Measurements from ENCODE around the gene STX8.

Gene STX8

DNA sequence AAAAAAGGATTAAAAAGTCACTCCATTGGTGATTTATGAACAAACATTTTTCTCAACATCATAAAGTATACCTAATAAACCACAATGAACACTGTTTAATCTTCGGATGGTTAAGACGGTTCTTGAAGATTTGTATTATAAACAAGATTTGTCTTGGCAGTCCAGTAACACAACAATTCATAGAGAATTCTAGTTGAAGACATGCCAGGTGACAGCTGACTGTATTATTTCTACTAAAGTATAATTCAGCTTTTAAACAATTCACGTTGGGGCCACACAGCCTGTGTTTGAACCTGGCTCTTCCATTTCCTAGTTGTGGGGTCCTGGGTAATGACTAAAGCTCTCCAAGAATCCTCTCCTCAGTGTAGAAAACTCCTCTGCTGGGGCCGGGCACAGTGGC lies 22.0 kb downstream of the STX8 start:
- DNase-seq (no peak), ATAC-seq (ENCODE audit: insufficient read depth, low read depth) (no peak)
- Histone ChIP-seq H3K4me3 (ENCODE audit: low read depth in 1 of 2, low read length in 2 of 2) (no peak overlapping the region), H3K79me2 (ENCODE audit: insufficient read depth, low read length) (no peaks in the 10 kb centered on the region), H3K9me3 (ENCODE audit: insufficient read depth, low read length, severe bottlenecking) (no peaks in the 10 kb centered on the region), H3K9ac (ENCODE audit: low read depth, low read length) (no peak overlapping the region), H3K27me3 (ENCODE audit: insufficient read depth, low read length, poor library complexity) (no peaks in the 10 kb centered on the region), H3K36me3 (ENCODE audit: insufficient read depth, low read length) (no peaks in the 10 kb centered on the region), H2AFZ (ENCODE audit: low read depth, low read length) (no peak overlapping the region), H4K20me1 (ENCODE audit: insufficient read depth, low read length) (peaks cover 8% of the 10 kb centered on the region; the same call in 1 of the 2 replicates), H3K4me2 (ENCODE audit: insufficient read depth, low read length) (no peak overlapping the region), H3K27ac (ENCODE audit: low read length) (no peak overlapping the region), H3K4me1 (ENCODE audit: insufficient read depth, low read length) (no peaks in the 10 kb centered on the region)
- TF ChIP-seq CTCF (IDR thresholded peaks at IDR 0.05; ENCODE audit: borderline replicate concordance, extremely low read depth, low read length, poor library complexity, severe bottlenecking) (no peak), EZH2 (IDR thresholded peaks at IDR 0.05; ENCODE audit: borderline replicate concordance, low read depth, low read length, severe bottlenecking) (no peak)

DNA sequence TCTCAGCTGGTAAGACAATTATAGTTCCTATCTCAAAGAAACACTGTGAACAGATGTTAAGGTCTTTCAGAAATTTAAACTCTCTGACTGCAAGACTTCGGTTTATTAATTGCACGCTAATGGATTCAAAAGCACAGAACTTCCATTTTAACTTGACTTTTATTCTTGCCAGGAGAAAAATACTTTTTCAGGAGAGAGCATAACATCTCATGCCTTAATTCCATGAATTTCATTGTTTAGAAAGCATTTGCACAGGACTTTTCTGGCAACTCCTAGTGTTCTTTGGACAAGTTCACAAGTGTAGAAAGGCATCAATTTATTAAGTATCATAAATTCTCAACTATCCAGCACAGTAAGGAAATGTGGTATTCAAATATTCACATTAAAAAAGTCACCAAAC lies 22.4 kb downstream of the STX8 start:
- DNase-seq (no peak), ATAC-seq (ENCODE audit: insufficient read depth, low read depth) (no peak)
- Histone ChIP-seq H3K79me2 (ENCODE audit: insufficient read depth, low read length) (no peaks in the 10 kb centered on the region), H3K27ac (ENCODE audit: low read length) (no peak overlapping the region), H3K36me3 (ENCODE audit: insufficient read depth, low read length) (no peaks in the 10 kb centered on the region), H3K4me3 (ENCODE audit: low read depth in 1 of 2, low read length in 2 of 2) (no peak overlapping the region), H3K4me1 (ENCODE audit: insufficient read depth, low read length) (no peaks in the 10 kb centered on the region), H3K4me2 (ENCODE audit: insufficient read depth, low read length) (no peak overlapping the region), H3K9me3 (ENCODE audit: insufficient read depth, low read length, severe bottlenecking) (no peaks in the 10 kb centered on the region), H2AFZ (ENCODE audit: low read depth, low read length) (no peak overlapping the region), H3K9ac (ENCODE audit: low read depth, low read length) (no peak overlapping the region), H3K27me3 (ENCODE audit: insufficient read depth, low read length, poor library complexity) (no peaks in the 10 kb centered on the region), H4K20me1 (ENCODE audit: insufficient read depth, low read length) (peaks cover 6% of the 10 kb centered on the region; the same call in 1 of the 2 replicates)
- TF ChIP-seq CTCF (IDR thresholded peaks at IDR 0.05; ENCODE audit: borderline replicate concordance, extremely low read depth, low read length, poor library complexity, severe bottlenecking) (no peak), EZH2 (IDR thresholded peaks at IDR 0.05; ENCODE audit: borderline replicate concordance, low read depth, low read length, severe bottlenecking) (no peak)

DNA sequence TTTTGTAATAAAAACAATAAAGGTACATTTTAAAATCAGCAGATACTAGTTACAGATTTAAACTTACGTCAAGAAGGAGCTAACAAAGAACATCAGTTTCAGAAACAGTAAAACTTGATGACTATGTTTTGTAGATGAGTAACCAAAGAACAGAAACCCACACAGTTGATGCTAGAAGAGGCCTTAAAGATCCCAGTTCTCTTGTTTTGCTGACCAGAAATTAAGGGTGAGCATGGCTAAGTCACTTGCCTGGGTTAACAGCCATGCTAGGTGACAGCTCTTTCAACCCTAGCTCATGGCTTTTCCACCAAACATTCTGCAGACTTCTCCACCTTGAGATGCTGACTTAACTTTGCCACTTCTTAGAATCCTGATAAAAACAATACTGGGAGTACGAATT lies 26.4 kb downstream of the STX8 start:
- Histone ChIP-seq H3K27ac (ENCODE audit: low read length) (no peak overlapping the region), H3K79me2 (ENCODE audit: insufficient read depth, low read length) (no peaks in the 10 kb centered on the region), H2AFZ (ENCODE audit: low read depth, low read length) (no peak overlapping the region), H4K20me1 (ENCODE audit: insufficient read depth, low read length) (no peaks in the 10 kb centered on the region), H3K36me3 (ENCODE audit: insufficient read depth, low read length) (no peaks in the 10 kb centered on the region), H3K4me2 (ENCODE audit: insufficient read depth, low read length) (no peak overlapping the region), H3K4me3 (ENCODE audit: low read depth in 1 of 2, low read length in 2 of 2) (no peak overlapping the region), H3K9me3 (ENCODE audit: insufficient read depth, low read length, severe bottlenecking) (no peaks in the 10 kb centered on the region), H3K4me1 (ENCODE audit: insufficient read depth, low read length) (no peaks in the 10 kb centered on the region), H3K27me3 (ENCODE audit: insufficient read depth, low read length, poor library complexity) (no peaks in the 10 kb centered on the region), H3K9ac (ENCODE audit: low read depth, low read length) (no peak overlapping the region)
- DNase-seq (no peak), ATAC-seq (ENCODE audit: insufficient read depth, low read depth) (no peak)
- TF ChIP-seq CTCF (IDR thresholded peaks at IDR 0.05; ENCODE audit: borderline replicate concordance, extremely low read depth, low read length, poor library complexity, severe bottlenecking) (no peak), EZH2 (IDR thresholded peaks at IDR 0.05; ENCODE audit: borderline replicate concordance, low read depth, low read length, severe bottlenecking) (no peak)

- Histone ChIP-seq H3K9me3 (ENCODE audit: insufficient read depth, low read length, severe bottlenecking) (no peaks in the 10 kb centered on the region), H3K79me2 (ENCODE audit: insufficient read depth, low read length) (no peaks in the 10 kb centered on the region), H3K4me1 (ENCODE audit: insufficient read depth, low read length) (no peaks in the 10 kb centered on the region), H2AFZ (ENCODE audit: low read depth, low read length) (no peak overlapping the region), H3K4me3 (ENCODE audit: low read depth in 1 of 2, low read length in 2 of 2) (no peak overlapping the region), H4K20me1 (ENCODE audit: insufficient read depth, low read length) (no peaks in the 10 kb centered on the region), H3K9ac (ENCODE audit: low read depth, low read length) (no peak overlapping the region), H3K36me3 (ENCODE audit: insufficient read depth, low read length) (no peaks in the 10 kb centered on the region), H3K4me2 (ENCODE audit: insufficient read depth, low read length) (no peak overlapping the region), H3K27me3 (ENCODE audit: insufficient read depth, low read length, poor library complexity) (no peaks in the 10 kb centered on the region), H3K27ac (ENCODE audit: low read length) (no peak overlapping the region)
- ATAC-seq (ENCODE audit: insufficient read depth, low read depth), result no peak
- TF ChIP-seq CTCF (IDR thresholded peaks at IDR 0.05; ENCODE audit: borderline replicate concordance, extremely low read depth, low read length, poor library complexity, severe bottlenecking) (no peak), EZH2 (IDR thresholded peaks at IDR 0.05; ENCODE audit: borderline replicate concordance, low read depth, low read length, severe bottlenecking) (no peak)
- DNase-seq, result no peak
Observed at GRCh38 chr17:9544221-9544620, 31.4 kb downstream of the STX8 start.

Data from DND-41 (cell line).